ENCODE results near the gene LAPTM5.

DNA sequence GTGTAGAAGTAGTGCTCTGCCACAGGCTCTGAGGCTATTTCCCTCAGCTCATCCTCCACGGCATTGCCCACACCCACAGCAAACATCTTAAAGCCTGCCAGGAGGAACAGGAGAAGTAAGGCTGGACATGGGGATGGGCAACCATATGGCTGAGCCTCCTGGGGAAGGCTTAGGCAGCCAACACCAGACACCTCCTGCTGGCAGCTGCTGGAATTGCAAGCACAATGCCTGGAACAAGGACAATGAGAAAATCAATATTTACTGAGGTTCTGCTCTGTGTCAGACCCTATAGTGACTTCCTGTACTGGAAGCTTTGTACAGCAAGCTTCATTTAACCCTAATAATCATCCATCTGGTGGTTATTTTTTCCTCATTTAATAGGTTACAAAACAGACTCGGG, 42.4 kb downstream of the LAPTM5 start:
- TF ChIP-seq POLR2A (IDR thresholded peaks at IDR 0.05; ENCODE audit: low read depth, low read length) (no peak), TAF1 (IDR thresholded peaks at IDR 0.05; ENCODE audit: borderline replicate concordance, low read depth, low read length) (no peak), POLR2AphosphoS5 (IDR thresholded peaks at IDR 0.05; ENCODE audit: low read depth, low read length) (no peak)
